ENCODE measurements around the gene CPHXL2.

CPHXL2 gene

GRCh38 chr16:75644240-75645012 is 32.4 kb downstream of the CPHXL2 start:
- DNase-seq (ENCODE audit: low read depth in 2 of 3, low spot score in 1 of 3): no peak

GRCh38 chr16:75640598-75640997 is 36.2 kb downstream of the CPHXL2 start:
- no peak for DNase-seq (ENCODE audit: low read depth in 2 of 3, low spot score in 1 of 3)

GRCh38 chr16:75635036-75635435 is 41.8 kb downstream of the CPHXL2 start:
- DNase-seq (ENCODE audit: low read depth in 2 of 3, low spot score in 1 of 3): no peak

- DNase-seq (ENCODE audit: low read depth in 2 of 3, low spot score in 1 of 3): no peak
These were observed 44.0 kb downstream of the CPHXL2 start for GRCh38 chr16:75632857-75633256.

GRCh38 chr16:75630052-75630451 is 46.8 kb downstream of the CPHXL2 start:
- DNase-seq (ENCODE audit: low read depth in 2 of 3, low spot score in 1 of 3): no peak

GRCh38 chr16:75629132-75629531 is 47.7 kb downstream of the CPHXL2 start:
- DNase-seq (ENCODE audit: low read depth in 2 of 3, low spot score in 1 of 3): no peak

GRCh38 chr16:75628351-75628750 is 48.5 kb downstream of the CPHXL2 start:
- DNase-seq (ENCODE audit: low read depth in 2 of 3, low spot score in 1 of 3): no peak

- no peak for DNase-seq (ENCODE audit: low read depth in 2 of 3, low spot score in 1 of 3)
These were observed 49.0 kb downstream of the CPHXL2 start for GRCh38 chr16:75627851-75628250.

- no peak for DNase-seq (ENCODE audit: low read depth in 2 of 3, low spot score in 1 of 3)
These were observed 50.0 kb downstream of the CPHXL2 start for GRCh38 chr16:75626806-75627205.

GRCh38 chr16:75624921-75625334 is 51.9 kb downstream of the CPHXL2 start:
- no peak for DNase-seq (ENCODE audit: low read depth in 2 of 3, low spot score in 1 of 3)

GRCh38 chr16:75622761-75623605 is 53.8 kb downstream of the CPHXL2 start, which contains the start of gene ADAT1:
TSS of gene ADAT1 (minus strand) at chr16:75623281. CDS start at chr16:75620799, 2,482 bp downstream.
- DNase-seq (ENCODE audit: low read depth in 2 of 3, low spot score in 1 of 3): peak; percentile 94 to 96 (median 95)

GRCh38 chr16:75621170-75621477 is 55.7 kb downstream of the CPHXL2 start:
- DNase-seq (ENCODE audit: low read depth in 2 of 3, low spot score in 1 of 3): no peak

- DNase-seq (ENCODE audit: low read depth in 2 of 3, low spot score in 1 of 3): no peak
These were observed 56.3 kb downstream of the CPHXL2 start for GRCh38 chr16:75620326-75621169.

GRCh38 chr16:75618780-75619179 is 58.0 kb downstream of the CPHXL2 start:
- DNase-seq (ENCODE audit: low read depth in 2 of 3, low spot score in 1 of 3): no peak

GRCh38 chr16:75617121-75617520 is 59.7 kb downstream of the CPHXL2 start:
- no peak for DNase-seq (ENCODE audit: low read depth in 2 of 3, low spot score in 1 of 3)

- peak in 1 of 3 donors; percentile 23 for DNase-seq (ENCODE audit: low read depth in 2 of 3, low spot score in 1 of 3)
These were observed 60.2 kb downstream of the CPHXL2 start for GRCh38 chr16:75616521-75617010.

- DNase-seq (ENCODE audit: low read depth in 2 of 3, low spot score in 1 of 3): no peak
These were observed 61.2 kb downstream of the CPHXL2 start for GRCh38 chr16:75615619-75616018.

GRCh38 chr16:75614066-75614897 is 62.5 kb downstream of the CPHXL2 start:
- DNase-seq (ENCODE audit: low read depth in 2 of 3, low spot score in 1 of 3): no peak
